Activated gamma-delta T cell treated with anti-CD3 and anti-CD28 coated beads, Interleukin-2, amount 50 U/mL, for 16 hours (primary cell): ENCODE results near the gene SORCS1.

ENCODE experiments used
- DNase-seq: peaks from one replicate; pipeline ENCODE4 v3.0.0-alpha.2; 2020; ENCODE audit warnings: low read depth

SORCS1 gene

DNA sequence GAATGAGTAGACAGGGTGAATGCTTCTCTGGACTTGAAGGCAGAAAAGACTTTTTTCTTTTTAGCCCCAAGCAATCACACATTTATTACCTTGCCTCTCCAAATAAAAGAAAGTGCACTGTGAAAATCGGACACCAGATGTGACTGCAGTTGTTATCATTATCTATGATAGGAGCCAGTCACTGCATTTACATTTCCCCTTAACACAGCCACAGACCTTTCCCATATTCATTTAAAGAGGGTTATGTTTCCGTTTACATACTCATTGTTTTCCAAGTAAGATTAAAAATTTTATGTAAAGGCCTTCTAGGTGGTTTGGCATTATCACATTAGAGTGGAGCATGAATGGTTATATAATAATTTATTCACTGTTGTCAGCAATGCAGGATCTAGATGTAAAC, 586.8 kb downstream of the SORCS1 start:
- no peak for DNase-seq

DNA sequence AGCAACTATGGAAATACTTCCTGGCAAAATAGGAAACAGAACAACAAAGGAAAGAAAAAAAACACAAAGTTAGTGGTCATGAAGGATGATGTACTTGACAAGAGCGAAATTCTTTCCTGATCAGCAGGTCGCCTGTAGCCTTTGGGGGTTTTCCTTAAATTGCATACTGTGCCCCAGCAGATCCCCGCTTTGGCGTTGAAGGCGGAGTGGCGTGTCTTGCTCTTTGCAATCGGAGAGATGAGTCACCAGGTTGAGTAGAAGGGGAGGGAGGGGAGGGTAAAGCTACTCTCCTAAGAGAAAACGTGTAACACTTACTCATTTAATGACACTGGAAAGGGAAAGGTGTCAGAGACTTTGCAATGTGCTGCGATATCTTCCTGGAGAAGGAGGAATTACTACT, 587.2 kb downstream of the SORCS1 start:
- DNase-seq, result no peak

DNA sequence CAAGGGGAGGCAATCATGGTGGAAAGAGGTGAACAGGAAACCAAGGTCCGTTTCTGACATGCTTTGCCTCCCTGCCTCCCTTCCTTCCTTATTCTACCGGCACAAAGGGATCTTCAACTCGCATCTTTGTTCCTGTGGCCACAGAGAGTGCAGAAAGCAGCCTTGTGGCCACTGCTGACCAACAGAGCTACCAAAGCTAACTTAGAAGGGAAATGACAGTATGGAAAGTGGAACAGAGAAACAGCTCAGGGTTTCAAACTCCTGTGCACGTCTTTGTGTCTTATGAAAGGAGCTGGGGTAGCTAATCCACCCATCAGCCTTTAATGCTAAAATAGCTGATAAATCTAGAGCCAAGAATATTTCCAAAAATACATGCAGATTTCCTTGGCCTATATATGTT, 588.0 kb downstream of the SORCS1 start:
- no peak for DNase-seq

DNA sequence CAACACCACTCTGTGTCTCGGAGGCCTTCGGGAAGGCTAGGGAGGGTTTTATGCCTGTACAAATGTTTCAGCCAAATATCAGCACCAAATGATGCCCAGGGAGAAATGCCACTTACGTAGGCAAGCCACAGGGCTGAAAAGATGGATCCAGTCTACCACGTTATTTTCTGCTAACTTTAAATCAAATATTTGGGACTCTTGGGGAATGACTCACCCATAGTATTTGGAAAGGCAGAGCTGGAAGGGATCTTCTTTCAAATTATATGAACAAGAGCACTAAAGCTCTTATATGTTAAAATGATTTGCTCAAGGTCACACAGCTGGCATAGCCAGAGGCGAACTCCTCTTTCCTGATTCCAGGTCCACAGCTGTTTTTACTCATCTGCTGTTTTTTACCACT, 591.4 kb downstream of the SORCS1 start:
- no peak for DNase-seq

DNA sequence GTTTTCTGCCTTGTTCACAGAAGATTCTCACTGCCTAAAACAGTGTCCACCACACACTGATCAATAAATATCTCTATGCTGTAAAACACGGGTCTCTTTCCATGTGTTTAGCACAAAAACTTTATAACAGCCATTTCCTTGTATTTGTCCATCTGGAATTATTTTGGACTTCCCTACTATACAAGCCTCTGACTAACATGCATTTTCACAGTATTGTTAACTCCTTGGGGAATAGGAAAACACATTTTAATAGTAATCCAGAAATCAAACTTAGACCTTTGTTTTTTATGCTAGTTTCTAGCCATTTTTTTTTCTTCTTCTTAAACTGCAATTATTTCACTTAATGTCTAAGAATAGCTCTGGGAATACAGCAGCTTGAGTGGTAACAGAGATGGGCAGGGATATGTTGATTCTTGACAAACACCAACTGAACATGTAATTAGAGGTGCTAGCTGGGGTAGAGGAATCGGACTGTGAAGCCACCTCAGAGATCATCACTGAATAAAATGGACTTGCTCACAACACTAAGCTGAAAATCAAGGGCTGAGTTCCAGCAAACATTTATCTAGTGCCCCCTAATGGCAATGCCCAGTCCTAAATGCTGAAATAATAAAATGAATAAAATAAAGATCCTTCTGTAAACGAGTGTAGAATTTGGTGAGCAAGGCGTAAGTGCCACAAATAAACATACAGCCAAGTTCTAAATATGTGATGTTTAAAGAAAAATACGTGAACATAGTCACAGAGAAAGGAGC, 593.1 kb downstream of the SORCS1 start:
- no peak for DNase-seq

DNA sequence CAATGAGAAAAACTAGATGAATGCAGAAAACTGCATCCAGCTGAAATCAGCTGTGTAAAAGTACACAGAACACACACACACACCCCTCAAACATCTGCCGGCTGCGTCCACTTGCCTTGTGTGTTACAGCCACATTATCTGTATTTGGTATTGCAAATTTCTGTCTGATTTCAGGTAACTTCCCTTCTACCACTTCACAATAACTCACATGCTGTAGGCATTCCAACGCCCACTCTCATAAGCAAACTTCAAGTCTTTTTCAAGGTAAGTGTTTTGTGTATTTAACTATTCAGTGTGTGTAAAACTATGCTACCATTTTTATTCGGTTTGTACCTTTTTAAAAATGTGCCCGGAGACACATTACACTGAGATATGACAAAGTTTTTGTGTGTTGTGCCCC, 594.2 kb downstream of the SORCS1 start:
- no peak for DNase-seq

DNA sequence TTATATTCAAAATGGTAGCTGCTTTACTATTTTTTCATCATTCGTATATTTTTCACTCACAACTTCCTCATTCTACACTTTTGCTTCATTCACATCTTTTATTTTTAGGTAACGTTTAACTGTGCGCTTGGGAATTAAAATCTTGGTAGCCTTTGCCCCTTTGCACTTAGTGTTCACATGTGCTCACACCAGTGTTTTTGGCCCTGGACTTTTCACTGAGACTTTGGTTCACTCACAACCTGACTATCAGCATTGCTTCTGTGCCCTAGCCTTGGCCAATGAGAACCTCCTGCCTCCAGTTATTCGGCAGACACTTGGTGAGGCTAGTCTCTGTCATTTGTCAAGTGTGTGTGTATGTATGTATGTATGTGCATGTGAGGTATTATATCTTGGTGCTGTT, 596.9 kb downstream of the SORCS1 start:
- DNase-seq, result no peak

DNA sequence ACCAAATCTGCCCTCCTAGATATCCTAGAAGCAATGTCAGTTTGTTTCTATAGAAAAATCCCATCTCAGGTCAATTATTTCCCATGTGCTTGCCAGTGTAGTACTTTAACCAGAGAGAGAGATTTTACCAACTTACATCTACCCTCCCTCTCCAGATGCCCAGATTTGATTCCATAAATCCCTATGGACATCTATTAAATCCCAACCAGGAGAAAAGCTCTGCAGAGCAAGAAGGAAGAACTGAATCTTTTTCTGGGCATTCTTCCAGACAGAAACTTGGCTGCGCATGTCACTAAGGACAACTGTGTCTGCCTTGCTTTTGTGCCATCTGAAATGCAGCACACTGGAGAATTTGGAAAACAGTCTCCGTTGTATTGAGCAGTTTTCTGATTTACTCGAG, 597.6 kb downstream of the SORCS1 start:
- no peak for DNase-seq

DNA sequence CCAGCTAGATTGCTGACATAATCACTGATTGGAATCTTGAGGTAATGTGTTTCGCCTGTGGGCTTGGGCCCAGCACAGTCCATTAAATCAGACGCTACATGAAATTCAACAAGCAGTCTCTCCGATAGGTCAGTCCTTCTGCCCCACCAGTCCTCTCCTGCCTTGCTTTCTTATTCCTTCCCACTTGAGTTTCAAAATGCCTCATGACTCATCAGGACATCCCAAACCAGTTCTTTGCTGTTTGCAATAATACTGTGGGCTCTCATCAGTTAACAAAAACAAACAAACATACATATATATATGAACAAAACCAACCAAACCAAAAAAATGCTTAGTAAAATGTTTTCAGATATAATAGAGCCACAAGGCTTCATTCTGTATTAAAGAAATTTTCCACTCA, 599.0 kb downstream of the SORCS1 start:
- no peak for DNase-seq

DNA sequence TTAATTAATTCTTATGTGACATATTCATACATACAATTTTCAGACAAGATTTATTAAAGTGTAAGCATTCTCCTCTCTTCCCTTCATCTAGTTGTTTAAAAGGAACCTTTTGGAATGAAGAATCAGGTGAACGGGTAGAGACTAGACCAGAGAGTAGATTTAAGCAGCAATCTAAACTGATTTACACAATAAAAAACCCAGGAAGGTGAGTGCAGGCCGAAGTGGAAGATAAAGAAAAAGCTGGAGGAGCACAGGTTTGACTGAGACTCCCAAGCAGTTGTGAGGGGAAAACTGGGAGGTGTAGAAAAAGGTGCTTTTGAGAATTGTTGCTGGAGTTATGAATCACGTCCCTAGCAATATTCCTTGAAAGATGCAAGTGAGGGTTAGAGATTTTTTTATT, 601.1 kb downstream of the SORCS1 start:
- no peak for DNase-seq

DNA sequence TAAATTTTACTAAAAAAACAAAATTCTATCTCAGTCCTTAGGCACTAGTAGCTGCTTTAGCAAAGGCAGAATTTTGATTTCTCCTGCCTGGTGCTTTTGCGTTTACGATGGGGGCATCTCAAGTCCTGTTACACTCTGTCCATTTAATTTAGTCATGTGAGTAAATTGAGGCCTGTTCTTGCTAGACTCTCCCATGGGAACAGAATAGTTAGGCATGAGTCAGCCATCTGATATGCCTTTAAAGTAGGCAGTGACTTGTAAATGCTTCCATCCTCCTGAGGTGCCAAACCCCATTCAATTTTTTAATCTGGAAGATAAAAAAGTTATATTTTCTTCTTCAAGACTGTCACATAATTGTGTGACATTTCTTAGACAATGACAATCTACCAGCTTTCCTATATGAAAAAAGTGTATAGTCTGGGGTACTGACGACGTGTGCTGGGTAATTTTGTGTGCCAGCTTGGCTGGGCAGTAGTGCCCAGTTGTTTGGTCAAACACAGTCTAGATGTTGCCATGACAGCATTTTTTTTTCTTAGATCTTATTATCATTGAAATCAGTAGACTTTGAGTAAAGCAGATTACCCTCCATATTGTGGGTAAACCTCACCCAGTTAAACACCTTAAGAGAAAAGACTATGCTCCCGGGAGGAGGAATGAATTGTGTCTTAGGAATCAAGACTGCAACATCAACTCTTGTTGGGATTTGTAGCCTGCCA, 603.4 kb downstream of the SORCS1 start:
- DNase-seq, result no peak

DNA sequence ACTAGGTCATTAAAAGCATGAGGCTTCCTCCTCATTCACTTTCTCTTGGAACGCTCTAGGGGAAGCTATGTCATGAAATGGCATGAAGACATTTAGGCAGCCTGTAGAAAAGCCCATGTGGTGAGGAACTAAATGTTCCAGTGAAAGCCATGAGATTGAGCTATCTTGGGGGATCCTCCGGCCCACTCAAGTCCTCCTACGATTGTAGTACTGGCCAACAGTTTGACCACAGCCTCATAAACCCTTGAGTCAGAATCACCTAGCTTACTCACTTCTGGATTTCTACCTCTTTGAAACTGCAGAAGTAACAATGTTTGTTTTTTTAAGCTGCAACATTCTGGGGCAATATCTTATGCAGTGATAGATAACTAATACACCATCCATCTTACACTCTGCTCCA, 605.1 kb downstream of the SORCS1 start:
- no peak for DNase-seq

DNA sequence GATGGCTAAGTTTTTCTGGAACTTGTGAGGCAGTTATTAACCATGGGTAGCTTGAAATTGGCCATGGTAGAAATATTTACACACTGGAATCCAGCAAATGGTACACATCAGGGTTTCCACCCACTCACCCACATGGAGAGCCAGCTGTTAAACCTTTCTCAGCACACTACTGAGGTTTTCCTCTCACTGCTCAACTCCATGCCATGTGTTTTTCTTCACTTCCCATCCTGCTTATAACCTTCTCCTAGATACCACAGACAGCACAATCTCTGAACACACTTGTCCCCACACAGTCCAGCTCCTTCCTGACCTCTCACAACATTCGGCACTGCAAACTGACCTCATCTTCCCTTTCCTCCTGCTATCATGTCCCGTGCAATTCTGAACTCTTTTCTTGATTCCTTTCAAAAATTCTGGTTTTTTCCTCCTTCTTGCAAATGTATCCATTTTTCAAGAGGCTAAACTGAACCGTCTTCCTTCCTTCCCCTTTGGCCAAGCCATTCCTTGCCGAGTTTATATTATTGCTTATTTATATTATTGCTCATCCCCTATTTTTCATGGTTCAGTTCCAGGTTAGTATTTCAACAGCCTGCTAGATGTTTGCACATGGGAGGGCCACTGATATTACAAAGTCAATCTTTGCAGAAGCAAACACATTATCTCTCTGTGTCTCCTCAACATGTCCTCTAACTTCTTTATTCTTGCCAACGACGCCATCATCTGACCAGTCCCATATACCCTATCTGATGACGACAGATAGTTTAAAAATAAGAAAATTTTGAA, 606.4 kb downstream of the SORCS1 start:
- DNase-seq, result no peak

DNA sequence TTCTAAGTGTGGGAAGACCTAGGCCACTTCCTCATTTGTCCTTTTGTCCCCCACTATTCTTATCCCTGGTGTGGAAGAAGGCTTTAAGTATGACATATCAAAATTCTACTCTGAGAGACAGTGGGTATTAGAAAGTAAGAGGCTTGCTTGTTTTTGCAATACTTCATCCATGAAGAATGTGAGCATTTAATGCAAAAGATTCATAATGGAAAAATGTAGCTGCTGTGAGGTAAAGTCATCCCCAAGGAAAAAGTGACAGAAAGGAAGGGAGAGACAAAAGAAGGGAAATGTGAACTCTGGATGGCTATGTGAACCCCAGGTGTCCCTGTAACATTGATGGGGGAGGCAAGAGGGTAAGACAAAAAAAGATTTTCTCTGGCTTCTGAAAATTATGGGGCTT, 607.5 kb downstream of the SORCS1 start:
- DNase-seq, result no peak

DNA sequence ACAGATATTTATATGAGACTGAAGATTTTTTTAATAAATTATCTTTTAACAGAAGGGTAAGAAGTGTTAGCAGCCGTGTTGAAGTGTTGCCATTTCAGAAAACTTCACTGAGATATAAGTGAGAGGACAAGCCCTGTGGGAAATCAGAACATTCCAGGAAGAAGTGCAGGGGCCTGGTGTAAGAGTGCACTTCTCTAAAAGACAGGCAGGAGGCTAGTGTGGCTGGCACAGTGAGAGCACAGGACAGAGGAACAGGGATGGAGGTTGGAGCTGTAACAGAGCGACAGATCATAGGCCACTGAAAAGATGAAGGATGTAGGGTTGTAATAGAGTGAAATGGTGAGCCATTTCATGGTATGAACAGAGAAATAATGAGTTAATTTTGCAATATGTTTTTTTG, 608.9 kb downstream of the SORCS1 start:
- DNase-seq, result no peak

DNA sequence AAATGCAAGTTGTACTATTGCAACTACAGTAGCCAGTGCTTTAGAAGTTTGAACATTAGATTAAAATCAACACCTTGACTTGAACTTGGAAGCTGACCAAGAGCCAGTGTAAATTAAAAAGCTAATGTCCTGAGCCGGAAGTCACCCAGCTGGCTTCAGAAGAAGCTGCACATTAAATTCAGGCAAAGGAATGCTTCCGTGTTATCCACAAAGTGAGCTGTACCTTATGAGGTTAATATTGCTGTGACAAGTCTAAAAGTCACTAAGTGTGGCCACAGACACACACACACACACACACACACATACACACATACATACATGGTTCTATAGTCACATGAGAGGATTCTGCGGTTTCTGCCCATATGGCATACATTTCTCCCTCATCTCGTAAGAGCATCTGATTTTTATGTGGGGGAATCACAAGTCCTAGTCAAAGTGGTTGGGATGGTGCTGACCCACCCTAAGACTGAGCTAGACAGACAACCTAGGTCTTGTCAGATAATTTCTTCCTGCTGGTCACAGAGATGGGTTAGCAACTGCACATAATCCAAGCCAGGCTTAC, 612.9 kb downstream of the SORCS1 start:
- DNase-seq, result no peak

DNA sequence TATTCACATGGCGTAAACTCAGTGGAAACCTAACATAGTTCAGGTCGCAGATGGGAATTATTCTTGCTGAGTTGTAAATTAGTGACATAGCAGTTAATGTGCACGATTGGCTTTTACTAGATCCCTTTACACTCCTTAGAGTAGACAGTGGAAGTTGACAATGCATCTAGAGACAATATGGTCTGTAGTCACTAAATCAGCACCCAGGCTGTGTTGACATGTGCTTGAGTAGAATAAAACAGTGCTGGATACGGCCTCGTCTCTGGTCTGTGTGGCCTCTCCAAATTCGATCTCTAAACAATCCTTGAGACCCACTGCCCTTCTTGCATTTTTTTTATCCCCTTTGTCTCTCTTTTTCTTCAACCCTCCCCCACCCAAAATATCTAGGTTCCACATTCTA, 615.7 kb downstream of the SORCS1 start:
- no peak for DNase-seq

DNA sequence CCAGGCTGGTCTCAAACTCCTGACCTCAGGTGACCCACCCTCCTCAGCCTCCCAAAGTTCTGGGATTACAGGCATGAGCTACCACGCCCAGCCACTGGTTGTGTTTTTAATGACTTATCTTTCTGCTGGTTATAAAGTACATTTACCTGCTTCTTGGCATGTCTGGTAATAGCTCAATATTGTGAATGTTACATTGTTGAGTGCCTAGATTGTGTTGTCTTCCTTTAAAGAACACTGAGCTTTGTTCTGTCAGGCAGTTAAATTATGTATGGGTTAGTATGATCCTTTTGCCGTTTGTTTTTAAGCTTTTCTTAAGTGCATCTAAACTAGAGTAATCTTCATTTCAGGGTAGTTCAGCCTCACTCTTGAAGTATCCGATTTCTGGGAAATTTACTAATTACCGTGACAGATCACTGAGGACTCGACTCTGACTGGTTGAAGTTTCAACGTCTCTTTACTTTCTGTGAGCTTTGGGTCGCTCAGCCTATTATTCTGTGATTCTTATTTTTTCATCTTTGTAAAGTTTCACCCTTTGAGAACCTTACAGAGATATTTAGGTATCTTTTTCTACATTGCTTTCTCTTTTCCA, 617.4 kb downstream of the SORCS1 start:
- no peak for DNase-seq

DNA sequence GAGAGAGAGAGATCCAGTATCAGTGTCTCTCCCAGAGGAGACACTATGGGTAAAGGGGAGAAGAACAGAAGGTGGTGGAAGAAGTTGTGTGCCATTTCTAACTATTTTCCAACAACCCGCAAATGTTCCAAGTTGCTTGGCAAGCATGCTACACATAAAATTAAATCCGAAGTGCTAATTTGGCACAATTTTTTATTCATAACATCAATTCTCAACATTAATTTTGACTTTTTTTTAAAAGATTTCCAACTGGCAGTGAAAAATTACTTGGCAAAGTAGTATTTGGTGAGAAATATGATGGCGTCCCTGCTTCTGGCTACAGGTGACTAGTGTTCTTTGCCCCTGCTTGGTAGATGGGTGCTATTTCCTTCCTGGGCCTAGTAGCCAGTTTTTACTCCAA, 622.0 kb downstream of the SORCS1 start:
- no peak for DNase-seq

DNA sequence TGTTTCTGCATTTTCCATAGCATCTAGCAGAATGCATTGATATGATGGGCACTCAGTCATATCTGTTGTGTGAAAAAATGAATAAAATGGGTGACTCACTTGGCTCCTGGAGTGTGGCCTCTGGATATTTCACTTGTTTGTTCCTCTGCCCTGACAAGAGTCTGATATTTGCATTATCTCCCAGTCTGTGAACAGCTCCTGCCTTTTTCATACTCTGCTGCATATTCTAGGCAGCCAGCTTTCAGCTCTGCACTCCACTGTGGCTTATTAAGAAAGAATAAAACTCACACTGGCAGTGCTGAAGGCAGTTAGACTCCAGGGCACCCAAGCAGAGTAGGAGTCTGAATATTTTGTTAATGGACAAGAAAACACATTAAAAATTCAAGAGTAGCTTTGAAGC, 623.9 kb downstream of the SORCS1 start:
- no peak for DNase-seq

DNA sequence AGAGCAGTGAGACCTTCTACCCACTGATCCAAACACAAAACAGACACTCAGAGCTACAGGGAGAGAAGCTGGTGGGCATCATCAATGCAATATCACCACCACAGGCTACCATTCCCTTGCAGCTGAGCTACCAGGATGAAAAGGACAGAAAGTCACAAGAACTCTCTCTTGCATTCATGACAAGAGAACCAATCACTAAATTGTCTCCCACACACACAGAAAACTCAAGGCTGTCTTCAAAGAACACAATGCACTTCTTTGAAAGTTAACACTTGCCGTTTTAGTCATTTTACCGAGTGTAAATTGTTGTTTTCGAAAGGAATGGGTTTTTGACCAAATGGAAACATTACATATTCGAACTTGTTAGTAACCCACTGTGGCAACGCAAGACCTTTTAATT, 626.6 kb downstream of the SORCS1 start:
- DNase-seq, result no peak

DNA sequence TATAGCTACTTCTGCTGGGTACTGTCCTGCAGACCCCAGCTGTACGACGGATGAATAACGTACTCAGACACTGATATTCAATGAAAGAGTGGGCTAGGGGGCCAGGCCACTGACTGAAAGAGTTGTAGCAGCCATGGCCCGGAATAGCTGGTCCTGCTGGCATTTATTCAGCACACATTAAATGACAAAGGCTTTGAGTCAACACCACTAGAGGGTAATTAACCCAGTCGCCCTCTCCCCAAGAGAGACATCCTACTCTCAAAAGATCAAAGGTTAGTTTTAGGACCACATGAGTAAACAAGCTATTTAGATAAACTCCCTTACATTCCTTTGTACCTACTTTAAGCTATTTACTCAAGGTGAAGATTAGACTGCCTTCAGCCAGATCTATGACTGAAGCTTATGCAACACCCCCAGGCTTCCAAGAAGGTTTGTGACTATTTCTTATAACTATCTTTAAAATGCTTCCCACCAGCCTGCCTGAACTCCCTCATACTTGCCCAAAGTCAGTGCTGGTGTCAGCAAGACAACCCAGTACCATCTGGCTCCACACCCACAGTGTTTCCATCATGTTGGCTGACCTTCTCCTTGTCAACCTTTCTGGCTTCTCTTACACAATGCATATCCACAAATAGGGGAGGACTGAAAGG, 629.1 kb downstream of the SORCS1 start:
- DNase-seq, result no peak
